Stimulated activated CD4-positive, alpha-beta T cell treated with anti-CD3 and anti-CD28 coated beads, Interleukin-12 subunit alpha, Interleukin-12 subunit beta, amount 100 ng/mL, for 48 hours (primary cell): ENCODE data around the gene KLHDC3.
"Not testable (repeated sequence)": the region's sequence is repeated elsewhere in the genome, so short reads cannot be mapped to it uniquely, and the experiment has no call there.

Experiments used
- DNase-seq, 3 donors: peaks; one replicate each; pipeline ENCODE4 v3.0.0-alpha.2; 2020; ENCODE audit warnings: low read depth in 2 of 3, low spot score in 1 of 3

The KLHDC3 gene

DNA sequence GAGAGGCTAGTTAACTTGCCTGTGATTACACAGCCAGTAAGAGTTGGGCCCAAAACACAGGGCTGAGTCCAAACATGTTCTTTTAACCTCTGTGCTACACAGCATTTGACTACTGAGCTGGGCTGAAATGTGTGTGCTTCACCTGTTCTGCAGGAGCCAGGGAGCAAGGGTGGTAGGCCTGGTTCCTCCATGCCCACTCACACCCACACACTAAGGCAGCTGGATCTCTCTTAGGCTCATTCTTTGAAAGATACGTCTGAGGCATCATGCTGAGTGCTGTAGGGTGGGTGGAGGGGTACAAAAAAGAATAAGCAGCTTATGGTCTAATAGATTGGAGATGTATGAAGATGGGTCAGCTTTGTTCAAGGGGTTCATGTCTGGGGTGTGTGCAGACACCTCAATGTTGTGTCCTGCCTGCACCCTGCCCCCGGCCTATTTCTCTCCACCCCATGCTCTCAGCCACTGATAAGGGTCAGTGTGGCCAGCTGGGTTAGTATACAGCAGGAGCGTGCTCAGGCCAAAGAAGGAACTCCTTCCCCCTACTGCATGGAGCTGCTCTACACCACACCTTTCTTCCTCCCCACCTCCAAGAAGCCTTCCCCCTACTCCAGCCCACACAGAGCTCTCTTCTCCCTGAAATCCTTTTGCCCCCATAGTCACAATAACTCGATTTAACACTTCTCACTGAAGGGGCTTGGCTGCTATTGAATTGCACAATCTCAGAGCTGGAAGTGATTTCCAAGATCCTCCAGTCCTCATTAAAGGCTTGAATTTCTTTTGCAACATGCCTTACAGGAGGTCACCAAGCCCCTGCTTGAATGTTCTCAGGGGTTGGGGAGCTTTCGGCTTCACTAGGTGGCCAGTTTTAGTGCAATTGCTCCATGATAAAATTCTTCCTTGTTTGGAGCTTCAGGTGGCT is 26.3 kb upstream of the KLHDC3 start:
- no peak for DNase-seq

- no peak for DNase-seq
Observed at GRCh38 chr6:42988486-42989020, 25.5 kb upstream of the KLHDC3 start.

GRCh38 chr6:42989923-42990322 is 24.1 kb upstream of the KLHDC3 start:
- no peak for DNase-seq

DNA sequence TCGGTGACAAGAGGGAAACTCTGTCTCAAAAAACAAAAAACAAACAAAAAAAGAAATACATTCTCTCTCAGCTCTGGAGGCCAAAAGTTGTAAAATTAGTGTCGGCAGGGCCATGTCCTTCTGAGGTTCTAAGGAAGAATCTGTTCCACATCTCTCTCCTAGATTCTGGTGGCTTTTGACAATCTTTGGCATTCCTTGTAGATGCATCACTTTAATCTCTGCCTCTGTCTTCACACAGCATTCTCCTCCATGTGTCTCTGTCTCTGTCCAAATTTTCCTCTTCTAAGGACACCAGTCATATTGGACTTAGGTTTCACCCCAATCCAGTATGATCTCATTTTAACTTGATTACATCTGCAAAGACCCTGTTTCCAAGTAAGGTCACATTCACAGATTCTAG is 20.6 kb upstream of the KLHDC3 start:
- DNase-seq: no peak

DNA sequence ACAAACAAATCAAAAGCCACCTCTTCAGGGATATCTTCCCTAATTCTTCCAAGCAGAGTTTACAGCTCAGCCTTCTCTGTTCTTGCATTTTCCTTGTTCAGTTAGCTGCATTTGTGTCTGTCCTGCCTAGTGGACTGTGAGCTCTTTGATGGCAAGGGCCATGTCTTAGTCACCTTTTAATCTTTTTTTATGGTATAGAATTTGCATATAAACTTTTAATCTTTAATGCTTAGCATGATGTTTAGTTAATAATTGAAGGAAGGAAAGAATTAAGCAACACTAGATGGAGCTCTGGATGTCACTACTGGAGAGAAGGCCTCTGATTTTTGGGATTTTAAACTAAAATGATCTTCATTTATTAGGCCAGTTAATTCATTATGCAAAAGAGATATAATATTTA is 17.5 kb upstream of the KLHDC3 start:
- no peak for DNase-seq

- DNase-seq: not testable (repeated sequence)
Observed at GRCh38 chr6:42998205-42998604, 15.8 kb upstream of the KLHDC3 start.

DNA sequence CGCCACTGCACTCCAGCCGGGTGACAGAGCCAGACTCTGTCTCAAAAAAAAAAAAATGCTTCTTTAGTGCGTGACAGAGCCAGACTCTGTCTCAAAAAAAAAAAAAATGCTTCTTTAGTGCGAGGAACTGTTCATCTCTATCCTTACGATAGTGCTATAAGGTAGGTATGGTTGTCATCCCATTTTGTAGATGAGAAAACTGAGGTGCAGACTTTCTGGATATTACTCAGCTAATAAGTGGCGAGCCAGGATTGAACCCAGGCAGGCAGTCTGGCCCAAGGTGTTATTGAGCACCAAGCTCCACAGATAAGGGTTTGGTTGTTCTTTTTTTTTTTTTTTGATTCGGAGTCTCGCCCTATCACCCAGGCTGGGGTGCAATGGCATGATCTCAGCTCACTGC is 12.2 kb upstream of the KLHDC3 start:
- DNase-seq: no peak

DNA sequence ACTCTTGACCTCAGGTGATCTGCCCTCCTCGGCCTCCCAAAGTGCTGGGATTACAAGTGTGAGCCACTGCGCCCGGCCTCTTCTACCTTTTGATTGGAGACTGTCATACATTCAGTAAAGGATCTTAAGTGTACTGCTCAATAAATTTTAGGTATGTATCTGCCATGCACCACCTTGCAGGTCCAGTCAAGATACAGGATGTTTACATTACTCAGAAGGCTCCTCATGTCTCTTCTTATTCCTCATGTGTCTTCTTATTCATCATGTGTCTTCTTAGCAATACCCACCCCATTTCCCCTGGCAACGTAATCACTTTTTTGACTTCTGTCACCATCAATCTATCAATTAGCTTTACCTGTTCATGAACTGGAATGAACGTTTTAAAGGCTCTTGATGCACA is 8.2 kb upstream of the KLHDC3 start:
- no peak for DNase-seq

GRCh38 chr6:43006251-43006650 is 7.8 kb upstream of the KLHDC3 start:
- no peak for DNase-seq

- DNase-seq: no peak
Observed at GRCh38 chr6:43007126-43007525, 6.9 kb upstream of the KLHDC3 start.

DNA sequence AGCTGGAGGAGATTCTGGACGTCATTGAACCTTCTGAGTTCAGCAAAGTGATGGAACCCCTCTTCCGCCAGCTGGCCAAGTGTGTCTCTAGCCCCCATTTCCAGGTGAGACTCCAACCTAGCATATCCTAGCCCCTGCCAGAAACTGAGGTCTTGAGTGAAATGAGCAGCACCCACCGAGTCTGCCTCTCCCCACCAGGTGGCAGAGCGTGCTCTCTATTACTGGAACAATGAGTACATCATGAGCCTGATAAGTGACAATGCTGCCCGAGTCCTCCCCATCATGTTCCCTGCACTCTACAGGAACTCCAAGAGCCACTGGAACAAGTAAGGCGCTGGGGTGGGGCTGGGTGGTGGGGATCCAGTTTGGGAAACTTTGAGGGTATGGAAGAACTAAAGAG is 4.9 kb upstream of the KLHDC3 start:
- no peak for DNase-seq

DNA sequence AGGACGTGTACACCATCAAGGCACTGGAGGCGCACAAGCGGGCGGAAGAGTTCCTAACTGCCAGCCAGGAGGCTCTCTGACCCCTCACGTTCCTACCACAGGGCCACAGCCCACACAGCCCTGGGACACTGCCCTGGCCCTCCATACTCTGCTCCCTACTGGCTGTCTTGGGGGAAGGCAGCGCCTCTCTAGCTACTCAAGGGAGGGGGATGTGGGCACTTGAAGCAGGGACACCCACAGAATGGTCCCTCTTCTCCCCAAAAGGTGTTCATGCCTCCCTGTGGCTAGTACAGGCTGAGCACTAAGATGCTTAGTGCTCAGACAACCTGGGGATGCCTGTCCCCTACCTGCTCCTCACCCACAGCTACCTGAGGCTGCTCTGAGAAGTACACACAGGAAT is 2.8 kb upstream of the KLHDC3 start:
- DNase-seq: no peak

GRCh38 chr6:43012364-43012763 is 1.7 kb upstream of the KLHDC3 start:
- no peak for DNase-seq

DNA sequence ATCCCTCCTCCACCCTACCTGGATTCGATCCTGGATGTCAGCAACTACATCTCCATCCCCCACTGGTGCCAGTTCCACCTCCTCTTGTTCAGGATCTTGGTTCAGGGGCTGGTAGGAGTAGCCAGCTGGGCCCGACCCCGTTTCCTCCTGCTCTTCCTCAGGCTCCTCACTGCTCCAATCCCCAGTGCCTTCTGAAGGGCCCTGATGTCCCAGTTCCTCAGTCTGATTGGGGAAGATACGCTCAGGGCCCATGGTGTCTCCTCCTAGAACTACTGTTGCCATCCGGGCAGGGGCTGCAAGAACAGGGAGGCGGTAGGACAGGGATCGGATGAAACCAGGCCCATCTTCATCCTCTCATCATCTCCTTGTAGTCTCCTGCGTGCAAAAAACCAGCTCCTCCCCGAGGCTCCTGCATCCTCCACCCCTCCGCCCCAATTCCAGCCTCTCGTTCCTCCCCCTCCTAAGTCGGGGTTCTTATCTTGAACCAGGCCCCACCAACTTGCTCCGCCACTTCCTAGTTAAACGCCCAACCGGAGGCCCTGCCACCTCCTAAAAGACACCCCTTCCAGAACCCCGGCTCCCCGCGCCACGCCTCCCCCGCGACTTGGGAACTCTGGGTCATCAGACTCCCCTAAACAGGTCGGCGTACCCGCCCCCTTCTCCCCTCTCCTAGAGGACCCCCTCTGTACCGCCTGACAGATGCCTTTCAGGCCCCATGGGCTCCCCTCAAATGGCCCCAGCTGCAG is 779 bp upstream of the KLHDC3 start:
- no peak for DNase-seq

GRCh38 chr6:43014434-43014909 is 423 bp downstream of the KLHDC3 start:
- no peak for DNase-seq

- no peak for DNase-seq
Observed at GRCh38 chr6:43016176-43016942, 2.3 kb downstream of the KLHDC3 start.

- DNase-seq: no peak
Observed at GRCh38 chr6:43016943-43017334, 2.9 kb downstream of the KLHDC3 start.

DNA sequence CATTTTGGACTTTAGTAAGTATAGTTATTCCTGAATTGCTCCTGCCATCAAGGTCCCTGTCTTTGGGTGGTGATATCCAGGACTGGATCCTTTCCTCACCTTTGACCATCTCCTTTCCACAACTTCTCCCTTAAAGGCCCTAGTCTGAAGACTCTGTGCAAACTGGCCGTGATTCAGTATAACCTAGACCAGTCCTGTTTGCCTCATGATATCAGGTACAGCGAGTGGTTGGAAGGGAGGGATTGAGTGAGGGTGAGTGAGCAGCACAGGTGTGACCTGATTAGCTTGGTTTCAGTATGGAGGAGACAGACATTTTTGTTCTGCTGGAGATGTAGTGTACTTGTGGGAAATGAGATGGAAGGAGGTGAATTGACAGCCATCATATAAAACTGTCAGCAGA is 5.1 kb downstream of the KLHDC3 start:
- no peak for DNase-seq

- no peak for DNase-seq
Observed at GRCh38 chr6:43020052-43020705, 6.1 kb downstream of the KLHDC3 start.

DNA sequence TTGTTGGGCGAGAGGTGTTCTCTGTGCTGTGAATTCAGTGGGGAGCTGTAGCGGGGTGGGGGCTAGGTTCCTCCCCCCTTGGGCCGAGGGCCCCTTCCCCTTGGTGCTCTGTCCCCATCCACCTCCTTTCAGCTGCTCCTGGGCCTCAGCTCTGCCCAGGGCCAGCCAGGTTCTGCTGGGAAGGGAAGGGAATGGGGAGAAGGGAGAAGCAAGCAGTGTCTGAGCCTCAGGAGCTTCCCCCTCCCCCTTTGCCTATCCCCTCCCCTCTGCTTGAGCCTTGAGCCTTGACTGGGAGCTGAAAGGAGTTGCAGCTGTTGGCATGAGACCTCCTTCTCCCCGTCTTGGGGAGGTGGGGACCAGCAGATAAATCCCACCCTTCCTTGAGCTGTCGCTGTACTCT is 6.8 kb downstream of the KLHDC3 start:
- no peak for DNase-seq
